Stimulated activated CD4-positive, alpha-beta T cell treated with anti-CD3 and anti-CD28 coated beads, Interleukin-15, amount 100 ng/mL, for 1 hour (primary cell): ENCODE results near the gene SYNGR3.
A peak's percentile ranks its signal among the peaks of the same experiment; 100 is the strongest.

Experiments used
- DNase-seq, 2 donors: peaks; one replicate each; pipeline ENCODE4 v3.0.0-alpha.2; 2020; ENCODE audit warnings: low read depth in 1 of 2, low spot score in 1 of 2

SYNGR3 gene

GRCh38 chr16:1991948-1992703 lies 2.4 kb downstream of the SYNGR3 start:
- DNase-seq, result peak; percentile 97 to 99

GRCh38 chr16:1992704-1993317 lies 3.0 kb downstream of the SYNGR3 start:
- DNase-seq, result no peak

- no peak for DNase-seq
These were observed 4.0 kb downstream of the SYNGR3 start for GRCh38 chr16:1993731-1994131.

GRCh38 chr16:1997494-1998359 lies 8.0 kb downstream of the SYNGR3 start:
- DNase-seq, result no peak

- DNase-seq, result no peak
These were observed 8.6 kb downstream of the SYNGR3 start for GRCh38 chr16:1998360-1998835.

GRCh38 chr16:1998852-1999801 lies 9.4 kb downstream of the SYNGR3 start:
- no peak for DNase-seq

- DNase-seq, result no peak
These were observed 10.2 kb downstream of the SYNGR3 start for GRCh38 chr16:1999866-2000514.

GRCh38 chr16:2001035-2001434 lies 11.3 kb downstream of the SYNGR3 start:
- DNase-seq, result no peak

- no peak for DNase-seq
These were observed 11.9 kb downstream of the SYNGR3 start for GRCh38 chr16:2001456-2002355.

- no peak for DNase-seq
These were observed 12.8 kb downstream of the SYNGR3 start for GRCh38 chr16:2002406-2003230.

- DNase-seq, result no peak
These were observed 13.6 kb downstream of the SYNGR3 start for GRCh38 chr16:2003231-2003826.

- DNase-seq, result peak; percentile 72 to 81
These were observed 14.3 kb downstream of the SYNGR3 start for GRCh38 chr16:2003827-2004641.

- no peak for DNase-seq
These were observed 15.2 kb downstream of the SYNGR3 start for GRCh38 chr16:2004795-2005517.

- no peak for DNase-seq
These were observed 15.9 kb downstream of the SYNGR3 start for GRCh38 chr16:2005646-2006045.

- no peak for DNase-seq
These were observed 16.5 kb downstream of the SYNGR3 start for GRCh38 chr16:2006317-2006716.

GRCh38 chr16:2007081-2007836 lies 17.5 kb downstream of the SYNGR3 start:
- no peak for DNase-seq
